Upper lobe of right lung (tissue), 1 donor: ENCODE results near the gene KRTAP5-7. TPM values are rescaled to one million over a fixed set of nuclear protein-coding genes. Genes with fewer than 3 reads are reported as not detected.
"Not testable (repeated sequence)": the region's sequence is repeated elsewhere in the genome, so short reads cannot be mapped to it uniquely, and the experiment has no call there.

Experiments used
- ATAC-seq: fragments of 200-7000 bp; cut with Tn5 transposase; one replicate; pipeline ENCODE4 v1.9.1; 2020; ENCODE audit warnings: mild to moderate bottlenecking, moderate library complexity
- DNase-seq: peaks from one replicate; pipeline ENCODE4 v3.0.0-alpha.2; 2020
- H3K27ac ChIP-seq: fragments of 200-600 bp; one replicate; pipeline ENCODE4 v1.8.0; 2022
- H3K27me3 ChIP-seq: fragments of 200-600 bp; one replicate; pipeline ENCODE4 v1.8.0; 2022; ENCODE audit warnings: mild to moderate bottlenecking
- H3K36me3 ChIP-seq: fragments of 200-600 bp; one replicate; pipeline ENCODE4 v1.8.0; 2022
- H3K4me1 ChIP-seq: fragments of 200-600 bp; one replicate; pipeline ENCODE4 v1.8.0; 2022
- H3K4me3 ChIP-seq: fragments of 200-600 bp; one replicate; pipeline ENCODE4 v1.8.0; 2022; ENCODE audit warnings: mild to moderate bottlenecking
- H3K9me3 ChIP-seq: fragments of 200-600 bp; one replicate; pipeline ENCODE4 v1.8.0; 2022
- intact Hi-C: fragments of 100-400 bp; cut with DNase I; formaldehyde crosslinking; loops from one replicate; pipeline ENCODE4 v1.11.0; 2022
- total RNA-seq: library from RNA; stranded (reverse); fragmentation: NEBNext Ultra II Directional; extraction: Animal tissue kit (Norgen Biotek cat#: 25700); gene quantifications from one replicate; pipeline ENCODE4 v1.2.1, GENCODE V29; 2021
- TF ChIP-seq, protein P1 (sequence below): fragments of 200-600 bp; IDR thresholded peaks from one replicate; pipeline ENCODE4 v1.8.0; 2022; ENCODE audit warnings: antibody characterized with exemption
- donor health status: DM: no; HTN: yes; CAD: no; lungs with severe emphysema.

The KRTAP5-7 gene
- total RNA-seq, 1 donor from 2014 or later, result 0.46 TPM

GRCh38 chr11:71568704-71569349 is 41.8 kb downstream of the KRTAP5-7 start:
- no peak for DNase-seq
- intact Hi-C loops, result no loop called here
- peaks cover 4% of the 10 kb centered on the region for H3K27me3 ChIP-seq
- H3K27ac ChIP-seq, result no peak overlapping the region
- no peaks in the 10 kb centered on the region for H3K4me1 ChIP-seq
- no peaks in the 10 kb centered on the region for H3K9me3 ChIP-seq
- no peaks in the 10 kb centered on the region for H3K36me3 ChIP-seq
- H3K4me3 ChIP-seq, result no peak overlapping the region
- TF ChIP-seq, protein P1, sequence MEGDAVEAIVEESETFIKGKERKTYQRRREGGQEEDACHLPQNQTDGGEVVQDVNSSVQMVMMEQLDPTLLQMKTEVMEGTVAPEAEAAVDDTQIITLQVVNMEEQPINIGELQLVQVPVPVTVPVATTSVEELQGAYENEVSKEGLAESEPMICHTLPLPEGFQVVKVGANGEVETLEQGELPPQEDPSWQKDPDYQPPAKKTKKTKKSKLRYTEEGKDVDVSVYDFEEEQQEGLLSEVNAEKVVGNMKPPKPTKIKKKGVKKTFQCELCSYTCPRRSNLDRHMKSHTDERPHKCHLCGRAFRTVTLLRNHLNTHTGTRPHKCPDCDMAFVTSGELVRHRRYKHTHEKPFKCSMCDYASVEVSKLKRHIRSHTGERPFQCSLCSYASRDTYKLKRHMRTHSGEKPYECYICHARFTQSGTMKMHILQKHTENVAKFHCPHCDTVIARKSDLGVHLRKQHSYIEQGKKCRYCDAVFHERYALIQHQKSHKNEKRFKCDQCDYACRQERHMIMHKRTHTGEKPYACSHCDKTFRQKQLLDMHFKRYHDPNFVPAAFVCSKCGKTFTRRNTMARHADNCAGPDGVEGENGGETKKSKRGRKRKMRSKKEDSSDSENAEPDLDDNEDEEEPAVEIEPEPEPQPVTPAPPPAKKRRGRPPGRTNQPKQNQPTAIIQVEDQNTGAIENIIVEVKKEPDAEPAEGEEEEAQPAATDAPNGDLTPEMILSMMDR, result no peak
- ATAC-seq, result no peak

- intact Hi-C loops, H3K4me3 ChIP-seq, H3K36me3 ChIP-seq, H3K27me3 ChIP-seq, ATAC-seq, H3K9me3 ChIP-seq, DNase-seq, H3K27ac ChIP-seq, H3K4me1 ChIP-seq: not testable (repeated sequence)
These were observed 44.2 kb downstream of the KRTAP5-7 start for GRCh38 chr11:71571101-71571850.

DNA sequence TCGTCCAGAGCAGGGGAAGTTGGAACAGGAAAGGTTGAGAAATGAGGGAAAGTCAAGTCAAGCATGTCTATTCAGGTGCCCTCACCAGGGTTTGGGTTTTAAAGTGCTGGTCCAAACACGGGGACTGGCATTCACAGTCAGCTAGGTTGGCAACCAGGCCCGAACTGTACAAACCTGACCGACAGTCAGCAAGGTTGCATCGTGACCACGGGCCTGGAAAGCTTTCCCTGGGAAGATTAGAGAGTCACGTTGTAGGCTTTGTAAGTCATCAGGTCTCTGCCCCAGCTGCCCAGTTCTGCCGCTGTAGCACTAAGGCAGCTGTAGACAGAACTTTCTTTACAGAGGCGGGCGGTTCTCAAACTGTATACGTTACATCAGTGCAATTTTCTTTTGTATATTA is 45.7 kb downstream of the KRTAP5-7 start:
- H3K27me3 ChIP-seq, result no peaks in the 10 kb centered on the region
- no peaks in the 10 kb centered on the region for H3K4me1 ChIP-seq
- intact Hi-C loops, result no loop called here
- DNase-seq (no peak), ATAC-seq (no peak)
- H3K36me3 ChIP-seq, result no peaks in the 10 kb centered on the region
- no peaks in the 10 kb centered on the region for H3K9me3 ChIP-seq
- TF ChIP-seq, protein P1, result no peak
- no peak overlapping the region for H3K4me3 ChIP-seq
- H3K27ac ChIP-seq, result no peak overlapping the region

GRCh38 chr11:71574418-71574817 is 47.4 kb downstream of the KRTAP5-7 start:
- Histone ChIP-seq H3K27me3 (no peaks in the 10 kb centered on the region), H3K27ac (no peak overlapping the region), H3K4me1 (no peaks in the 10 kb centered on the region), H3K4me3 (no peak overlapping the region), H3K9me3 (no peaks in the 10 kb centered on the region), H3K36me3 (no peaks in the 10 kb centered on the region)
- intact Hi-C loops, result no loop called here
- ATAC-seq (no peak), DNase-seq (no peak)
- TF ChIP-seq, protein P1, result no peak

DNA sequence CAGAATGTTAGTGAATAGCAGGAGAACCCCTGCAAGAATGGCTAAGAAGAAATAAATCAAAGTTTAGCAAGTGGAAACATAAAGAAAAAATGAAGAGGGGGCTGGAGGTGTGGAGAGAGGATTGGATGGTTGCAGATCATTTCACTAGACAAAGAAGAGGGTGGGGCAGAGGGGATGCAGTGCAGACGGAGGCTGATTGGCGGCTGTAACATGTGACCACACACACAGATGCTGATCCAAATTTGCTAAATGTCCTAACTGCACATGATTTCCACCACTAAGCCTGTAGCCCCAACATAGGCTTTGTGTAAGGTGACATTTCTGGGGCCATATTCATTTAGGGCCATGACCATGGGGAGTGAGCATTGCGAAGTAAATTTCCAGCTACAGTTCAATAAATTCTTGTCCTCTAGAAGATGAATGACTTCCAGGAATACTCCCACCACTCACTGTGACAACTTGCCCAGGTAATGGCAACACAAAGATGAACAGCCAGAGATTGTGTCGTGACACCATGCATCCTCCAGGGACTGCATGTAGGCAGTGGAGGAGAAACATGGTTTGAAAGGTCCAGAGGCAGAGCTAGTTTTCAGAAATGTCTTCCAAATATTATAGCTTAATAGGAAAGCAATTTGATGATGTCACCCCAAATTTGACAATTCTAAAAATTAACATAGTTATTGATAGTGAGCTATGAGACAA is 48.8 kb downstream of the KRTAP5-7 start:
- ATAC-seq (no peak), DNase-seq (no peak)
- Histone ChIP-seq H3K4me1 (no peaks in the 10 kb centered on the region), H3K9me3 (no peaks in the 10 kb centered on the region), H3K4me3 (no peak overlapping the region), H3K27ac (no peak overlapping the region), H3K27me3 (no peaks in the 10 kb centered on the region), H3K36me3 (no peaks in the 10 kb centered on the region)
- intact Hi-C loops, result no loop called here
- TF ChIP-seq, protein P1, result no peak

- H3K36me3 ChIP-seq, H3K27me3 ChIP-seq, DNase-seq, H3K27ac ChIP-seq, ATAC-seq, H3K4me1 ChIP-seq, intact Hi-C loops, H3K4me3 ChIP-seq, H3K9me3 ChIP-seq: not testable (repeated sequence)
These were observed 49.8 kb downstream of the KRTAP5-7 start for GRCh38 chr11:71576688-71577465.
